PFSK-1 (cell line): ENCODE data around the gene RPRD1B.

Experiments used
- FOXP2 ChIP-seq: optimal IDR thresholded peaks from 2 replicates; pipeline ENCODE3; 2011; ENCODE audit warnings: borderline replicate concordance, control low read depth, inconsistent platforms; ENCODE audit not compliant: insufficient read depth; ENCODE audit errors: extremely low read length, extremely low read depth
- POLR2AphosphoS5 ChIP-seq: IDR thresholded peaks from 2 replicates; pipeline ENCODE4 v1.6.1; 2012; ENCODE audit warnings: low read depth, mild to moderate bottlenecking, control low read depth, low read length, moderate library complexity
- SIN3A ChIP-seq: IDR thresholded peaks from 2 replicates; pipeline ENCODE4 v1.6.1; 2012; ENCODE audit warnings: mild to moderate bottlenecking, low read length, moderate library complexity, borderline replicate concordance; ENCODE audit not compliant: insufficient read depth
- TAF1 ChIP-seq: IDR thresholded peaks from 2 replicates; pipeline ENCODE4 v1.6.1; 2012; ENCODE audit warnings: low read length, control low read depth, borderline replicate concordance; ENCODE audit not compliant: insufficient read depth

DNA sequence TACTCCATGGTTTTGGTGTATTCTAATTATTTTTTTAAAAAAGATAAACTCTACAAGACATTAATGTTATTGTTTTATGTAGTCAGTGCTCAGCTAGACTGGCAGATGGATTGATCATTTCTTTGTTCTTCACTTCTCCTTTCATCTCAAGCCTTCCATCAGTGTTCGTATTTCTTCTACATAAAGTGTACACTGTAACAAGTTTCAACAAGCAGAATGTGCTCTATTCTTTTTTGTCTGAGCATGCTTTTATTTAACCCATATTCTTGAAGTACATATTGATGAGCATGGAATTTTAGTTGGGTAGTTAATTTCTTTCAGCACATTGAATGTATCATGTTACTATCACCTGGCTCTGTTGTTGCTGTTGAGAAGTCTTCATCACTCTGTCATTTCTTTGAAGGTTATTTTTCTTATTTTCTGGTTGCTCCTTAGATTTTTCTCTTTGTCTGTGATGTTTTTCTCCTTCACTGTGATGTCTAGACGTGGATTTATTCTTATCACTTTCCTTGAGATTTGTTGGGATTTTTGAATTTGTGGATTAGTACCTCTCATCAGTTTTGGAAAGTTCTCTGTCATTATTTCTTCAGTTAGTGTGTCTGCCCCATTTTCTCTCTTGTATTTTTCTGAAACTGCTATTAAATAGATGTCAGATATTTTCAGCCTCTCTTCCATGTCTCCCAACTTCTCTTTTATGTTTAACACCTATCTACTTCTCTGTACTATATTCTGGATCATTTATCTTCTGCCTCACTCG is 83.0 kb downstream of the RPRD1B start:
- TF ChIP-seq SIN3A (no peak), POLR2AphosphoS5 (no peak), TAF1 (no peak), FOXP2 (no peak)
